Colonic mucosa (tissue), 4 donors: ENCODE measurements around the gene RIPOR3. TPM values are rescaled to one million over a fixed set of nuclear protein-coding genes. Genes with fewer than 3 reads are reported as not detected.
A peak's percentile ranks its signal among the peaks of the same experiment; 100 is the strongest.

ENCODE experiments used
- DNase-seq: peaks from one replicate; pipeline ENCODE4 v3.0.0-alpha.2; 2020
- H3K27ac ChIP-seq: fragments of 200-600 bp; one replicate; pipeline ENCODE4 v1.8.0; 2021
- H3K27me3 ChIP-seq: fragments of 200-600 bp; one replicate; pipeline ENCODE4 v1.8.0; 2021
- H3K36me3 ChIP-seq: fragments of 200-600 bp; one replicate; pipeline ENCODE4 v1.8.0; 2021
- H3K4me1 ChIP-seq: fragments of 200-600 bp; one replicate; pipeline ENCODE4 v1.8.0; 2021; ENCODE audit warnings: mild to moderate bottlenecking
- H3K4me3 ChIP-seq: fragments of 200-600 bp; one replicate; pipeline ENCODE4 v1.8.0; 2021
- H3K9ac ChIP-seq, 2 donors: one replicate each; pipeline ENCODE4 v1.7.0; 2013; ENCODE audit warnings: control low read depth in 2 of 2, low read depth in 2 of 2, low read length in 2 of 2
- H3K9me3 ChIP-seq: fragments of 200-600 bp; one replicate; pipeline ENCODE4 v1.8.0; 2021
- intact Hi-C: fragments of 100-400 bp; cut with DNase I; formaldehyde crosslinking; loops from one replicate; pipeline ENCODE4 v1.14.1; 2022
- total RNA-seq, 2 donors: library from RNA; stranded (reverse); fragmentation: NEBNext Ultra II Directional in 1 of 2; extraction: Animal tissue kit (Norgen Biotek cat#: 25700) in 1 of 2; gene quantifications; one replicate each; pipeline ENCODE4 v1.2.1, GENCODE V29; 2021
- TF ChIP-seq, protein P1 (sequence below): fragments of 200-600 bp; IDR thresholded peaks from one replicate; pipeline ENCODE4 v1.8.0; 2022; ENCODE audit warnings: antibody characterized with exemption, mild to moderate bottlenecking
- donor health status: healthy.
- donor health status: DM: no; HTN: no; CAD: no.
- donor health status: DM: no; HTN: no; CAD: no.

The RIPOR3 gene
- total RNA-seq, 2 donors from 2014 or later, result 1.9 to 2.9 TPM

DNA sequence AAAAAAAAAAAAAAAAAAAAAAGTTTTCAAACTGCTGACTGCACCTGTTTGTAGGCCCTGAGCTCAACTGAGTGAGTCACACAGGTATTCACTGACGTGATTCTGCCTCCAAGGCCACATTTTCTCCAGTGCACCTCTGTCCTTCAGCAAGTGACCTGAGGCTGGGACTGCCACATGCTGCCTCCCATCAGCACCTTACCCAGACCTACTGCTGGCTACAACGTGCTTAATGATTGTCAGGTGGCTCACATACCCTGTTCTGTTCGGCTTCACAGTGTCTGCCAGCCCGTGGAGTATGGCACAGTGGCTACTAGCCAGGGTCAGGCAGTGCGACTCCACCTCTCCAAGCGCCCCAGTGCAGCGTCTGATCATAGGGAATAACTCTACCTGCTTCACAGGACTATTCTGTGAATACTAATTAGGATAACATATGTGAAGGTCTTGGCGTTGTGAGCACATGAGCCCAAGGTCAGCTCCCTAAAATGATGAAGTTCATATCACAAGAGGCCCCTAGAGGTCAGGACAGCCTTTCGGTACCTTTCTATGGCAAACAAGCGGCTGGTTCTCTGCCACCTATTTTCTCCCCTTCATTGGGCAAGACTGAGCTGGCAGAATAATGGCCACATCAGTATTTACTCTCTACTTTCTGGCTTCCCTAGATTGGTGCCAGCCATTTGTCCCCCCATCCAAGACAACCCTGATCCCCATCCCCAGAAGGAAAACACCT lies 28.1 kb downstream of the RIPOR3 start:
- H3K9me3 ChIP-seq, result no peaks in the 10 kb centered on the region
- H3K27me3 ChIP-seq, result no peaks in the 10 kb centered on the region
- no peaks in the 10 kb centered on the region for H3K36me3 ChIP-seq
- no peaks in the 10 kb centered on the region for H3K4me1 ChIP-seq
- TF ChIP-seq, protein P1, sequence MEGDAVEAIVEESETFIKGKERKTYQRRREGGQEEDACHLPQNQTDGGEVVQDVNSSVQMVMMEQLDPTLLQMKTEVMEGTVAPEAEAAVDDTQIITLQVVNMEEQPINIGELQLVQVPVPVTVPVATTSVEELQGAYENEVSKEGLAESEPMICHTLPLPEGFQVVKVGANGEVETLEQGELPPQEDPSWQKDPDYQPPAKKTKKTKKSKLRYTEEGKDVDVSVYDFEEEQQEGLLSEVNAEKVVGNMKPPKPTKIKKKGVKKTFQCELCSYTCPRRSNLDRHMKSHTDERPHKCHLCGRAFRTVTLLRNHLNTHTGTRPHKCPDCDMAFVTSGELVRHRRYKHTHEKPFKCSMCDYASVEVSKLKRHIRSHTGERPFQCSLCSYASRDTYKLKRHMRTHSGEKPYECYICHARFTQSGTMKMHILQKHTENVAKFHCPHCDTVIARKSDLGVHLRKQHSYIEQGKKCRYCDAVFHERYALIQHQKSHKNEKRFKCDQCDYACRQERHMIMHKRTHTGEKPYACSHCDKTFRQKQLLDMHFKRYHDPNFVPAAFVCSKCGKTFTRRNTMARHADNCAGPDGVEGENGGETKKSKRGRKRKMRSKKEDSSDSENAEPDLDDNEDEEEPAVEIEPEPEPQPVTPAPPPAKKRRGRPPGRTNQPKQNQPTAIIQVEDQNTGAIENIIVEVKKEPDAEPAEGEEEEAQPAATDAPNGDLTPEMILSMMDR, result no peak
- H3K4me3 ChIP-seq, result no peak overlapping the region
- DNase-seq, result no peak
- no peak overlapping the region for H3K27ac ChIP-seq
- H3K9ac ChIP-seq, result no peak overlapping the region
- intact Hi-C loops, result no loop called here

DNA sequence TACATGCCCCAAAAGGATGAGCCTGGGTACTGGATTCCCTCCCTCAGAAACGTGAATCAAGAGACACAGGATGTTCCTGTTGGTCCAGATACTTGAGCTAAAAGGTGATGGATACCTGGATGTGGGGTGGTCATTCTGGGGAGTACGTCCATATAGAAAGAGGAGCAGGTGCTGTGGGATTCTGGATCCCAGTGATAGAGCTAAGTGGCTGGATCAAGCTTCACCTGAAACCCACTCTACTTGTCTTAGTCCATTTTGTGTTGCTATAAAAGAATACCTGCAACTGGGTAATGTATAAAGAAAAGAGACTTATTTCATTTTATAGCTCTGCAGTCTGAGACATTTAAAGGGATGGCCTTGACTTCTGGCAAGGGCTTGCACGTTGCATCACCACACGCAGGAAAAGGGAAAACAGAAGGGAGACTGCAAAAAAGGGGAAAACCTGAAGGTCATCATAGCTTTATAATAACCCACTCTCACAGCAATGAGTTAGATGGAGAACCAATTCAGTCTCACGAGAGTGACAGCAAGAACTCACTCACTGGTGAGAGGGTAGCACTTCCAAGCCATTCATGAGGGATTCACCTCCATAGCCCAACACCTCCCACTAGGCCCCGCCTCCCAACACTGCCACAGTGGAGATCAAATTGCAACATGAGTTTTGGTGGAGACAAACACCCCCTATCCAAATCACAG lies 31.2 kb downstream of the RIPOR3 start:
- no peak overlapping the region for H3K27ac ChIP-seq
- no peak overlapping the region for H3K4me3 ChIP-seq
- DNase-seq, result no peak
- no peak overlapping the region for H3K9ac ChIP-seq
- no peaks in the 10 kb centered on the region for H3K4me1 ChIP-seq
- H3K9me3 ChIP-seq, result no peaks in the 10 kb centered on the region
- H3K36me3 ChIP-seq, result no peaks in the 10 kb centered on the region
- intact Hi-C loops, result no loop called here
- TF ChIP-seq, protein P1, result no peak
- no peaks in the 10 kb centered on the region for H3K27me3 ChIP-seq

DNA sequence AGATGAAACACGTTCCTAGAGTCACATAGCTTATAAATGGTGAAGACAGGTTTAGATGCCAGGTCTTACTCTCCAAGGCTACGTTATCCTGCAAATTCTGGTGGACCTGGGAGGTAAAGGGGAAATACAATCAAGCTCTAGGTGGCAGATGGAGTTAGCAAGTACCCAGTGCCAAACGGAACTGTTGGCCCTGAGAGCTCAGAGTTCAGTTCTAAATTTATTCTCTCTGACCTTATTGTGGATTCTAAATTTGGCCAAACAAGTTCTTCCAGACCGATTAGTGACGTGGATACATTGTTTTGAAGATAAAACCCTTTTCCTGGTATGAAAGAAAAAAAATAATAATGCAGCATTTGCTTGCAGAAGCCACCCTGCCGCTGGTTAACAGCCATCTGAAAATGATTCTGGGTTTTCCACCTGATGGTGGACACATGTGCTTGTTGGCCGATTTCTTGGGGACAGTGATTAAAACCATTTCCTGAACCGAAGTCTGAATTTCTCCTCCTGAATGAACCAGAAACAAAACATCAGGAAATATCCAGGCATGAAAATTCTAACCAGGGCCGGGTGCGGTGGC lies 32.5 kb downstream of the RIPOR3 start:
- Histone ChIP-seq H3K4me3 (no peak overlapping the region), H3K36me3 (no peaks in the 10 kb centered on the region), H3K4me1 (no peaks in the 10 kb centered on the region), H3K9ac (no peak overlapping the region), H3K27ac (no peak overlapping the region), H3K27me3 (no peaks in the 10 kb centered on the region), H3K9me3 (no peaks in the 10 kb centered on the region)
- TF ChIP-seq, protein P1, result no peak
- DNase-seq, result no peak
- intact Hi-C loops, result no loop called here

DNA sequence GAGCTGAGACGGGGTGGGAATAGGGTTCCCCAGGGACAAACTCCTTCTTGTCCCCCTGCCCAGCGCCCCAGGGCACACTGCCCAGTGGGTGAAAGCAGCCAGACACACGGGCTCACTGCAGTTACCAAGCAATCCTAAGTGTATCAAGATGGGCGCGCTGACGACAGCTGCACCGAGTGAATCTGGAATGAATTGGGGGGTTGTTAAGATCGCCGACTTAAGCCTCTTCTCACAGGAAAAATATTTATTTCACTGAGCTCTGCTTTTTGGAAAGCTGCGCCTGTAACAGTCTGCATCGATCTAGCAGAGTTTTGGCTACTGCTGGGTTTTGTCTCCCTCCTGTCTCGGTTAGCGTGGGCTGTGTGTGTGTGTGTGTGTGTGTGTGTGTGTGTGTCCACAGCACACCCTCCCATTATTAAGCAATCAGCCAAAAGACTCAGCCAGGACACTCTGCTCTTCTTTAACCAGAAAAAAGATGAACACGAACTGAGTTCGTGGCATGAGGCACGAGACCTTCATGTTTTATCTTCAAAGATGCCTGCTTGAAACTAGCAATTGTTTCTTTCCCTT lies 35.9 kb downstream of the RIPOR3 start:
- intact Hi-C loops, result no loop called here
- Histone ChIP-seq H3K4me1 (no peaks in the 10 kb centered on the region), H3K36me3 (no peaks in the 10 kb centered on the region), H3K4me3 (no peak overlapping the region), H3K9ac (no peak overlapping the region), H3K27ac (peak overlapping the region; percentile 63), H3K9me3 (no peaks in the 10 kb centered on the region), H3K27me3 (no peaks in the 10 kb centered on the region)
- DNase-seq, result peak; percentile 55
- TF ChIP-seq, protein P1, result no peak

DNA sequence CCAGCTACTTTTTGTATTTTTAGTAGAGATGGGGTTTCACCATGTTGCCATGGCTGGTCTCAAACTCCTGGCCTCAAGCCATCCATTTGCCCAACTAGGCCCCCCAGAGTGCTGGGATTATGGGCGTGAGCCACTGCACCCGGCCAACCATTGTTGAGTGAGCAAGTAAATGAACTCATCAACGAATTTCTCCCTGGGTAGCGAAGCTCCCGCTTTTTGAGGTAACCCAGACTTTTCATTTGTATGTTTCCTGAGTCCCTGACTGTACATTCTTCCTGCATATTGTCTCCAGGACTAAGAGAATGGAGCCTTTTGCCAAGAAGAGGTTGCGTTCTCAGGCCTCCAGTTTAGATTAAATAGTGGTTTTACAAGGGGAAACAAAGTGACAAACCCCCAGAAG lies 36.4 kb downstream of the RIPOR3 start:
- Histone ChIP-seq H3K9me3 (no peaks in the 10 kb centered on the region), H3K27ac (peak overlapping the region; percentile 63), H3K4me1 (no peaks in the 10 kb centered on the region), H3K9ac (no peak overlapping the region), H3K36me3 (no peaks in the 10 kb centered on the region), H3K4me3 (no peak overlapping the region), H3K27me3 (no peaks in the 10 kb centered on the region)
- DNase-seq, result no peak
- TF ChIP-seq, protein P1, result no peak
- intact Hi-C loops, result no loop called here
